ENCODE results near the gene LURAP1L. TPM values are rescaled to one million over a fixed set of nuclear protein-coding genes. Genes with fewer than 3 reads are reported as not detected.
A peak's percentile ranks its signal among the peaks of the same experiment; 100 is the strongest.

LURAP1L gene
- total RNA-seq, 1 experiment from 2014 or later: 0.13 TPM

DNA sequence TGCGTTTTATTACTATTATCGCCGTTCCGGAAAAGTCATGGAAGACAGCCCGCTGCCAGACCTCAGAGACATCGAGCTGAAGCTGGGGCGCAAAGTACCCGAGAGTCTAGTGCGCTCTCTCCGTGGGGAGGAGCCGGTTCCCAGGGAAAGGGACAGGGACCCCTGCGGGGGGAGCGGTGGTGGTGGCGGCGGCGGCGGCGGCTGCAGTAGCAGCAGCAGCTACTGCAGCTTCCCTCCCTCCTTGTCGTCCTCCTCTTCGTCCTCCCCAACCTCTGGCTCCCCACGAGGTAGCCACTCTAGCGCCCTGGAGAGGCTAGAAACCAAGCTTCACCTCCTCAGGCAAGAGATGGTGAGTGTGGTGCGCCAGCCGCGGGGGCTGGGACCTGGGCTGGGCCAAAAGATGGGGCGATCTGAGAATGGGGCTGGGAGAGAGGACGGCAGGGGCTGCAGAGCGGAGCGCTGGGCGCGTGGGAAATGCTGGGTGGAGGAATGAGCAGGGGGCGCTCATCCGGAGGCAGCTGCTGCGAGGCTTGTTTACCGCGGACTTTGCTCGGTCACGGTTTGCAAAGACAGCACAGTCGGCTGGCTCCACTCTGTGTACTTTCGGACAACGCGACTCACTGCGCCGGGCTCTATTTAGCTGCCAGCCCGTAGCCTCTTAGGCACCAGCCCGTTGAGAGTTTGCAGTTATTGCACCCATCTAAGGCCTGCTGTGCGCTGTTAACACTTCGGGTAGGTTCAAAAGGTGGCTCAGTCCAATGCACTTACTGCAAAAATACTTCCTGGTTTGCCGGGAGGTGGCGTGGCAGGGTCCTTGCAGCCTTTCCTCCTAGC, 1.1 kb downstream of the LURAP1L start:
- Mint-ChIP-seq H3K9me3 (no peaks in the 10 kb centered on the region; a peak in 1 of 5 replicates), H3K27ac (peak overlapping the region in 1 of 3 experiments; percentile 72; a peak in 1 of 7 replicates), H3K27me3 (ENCODE audit: low read depth) (peaks cover 30% of the 10 kb centered on the region), H3K4me3 (peak overlapping the region; percentile 76 to 98), H3K36me3 (ENCODE audit: insufficient read depth in 1 of 3, low read depth in 3 of 3) (no peaks in the 10 kb centered on the region), H3K4me1 (peaks cover 6 to 12% of the 10 kb centered on the region in 2 experiments; a peak in 3 of 4 replicates)
- H3K9ac ChIP-seq (ENCODE audit: extremely low read depth, insufficient read length, low read length): no peak overlapping the region
- no peaks in the 10 kb centered on the region for H3K4me1 ChIP-seq (ENCODE audit: insufficient read depth, low read length)
- H2AK5ac ChIP-seq (ENCODE audit: insufficient read length, low read length): no peak overlapping the region
- no peak overlapping the region for H4K91ac ChIP-seq (ENCODE audit: insufficient read length, low read depth, low read length)
- H3T11ph ChIP-seq (ENCODE audit: low read length): no peak overlapping the region
- H3K27ac ChIP-seq (ENCODE audit: insufficient read length, low read depth, low read length): no peak overlapping the region
- H3K79me2 ChIP-seq (ENCODE audit: insufficient read depth, low read length): no peaks in the 10 kb centered on the region
- no peak overlapping the region; the same call in 1 of the 2 replicates for H3K14ac ChIP-seq (ENCODE audit: insufficient read depth, low read length)
- no peaks in the 10 kb centered on the region for H3K9me3 ChIP-seq (ENCODE audit: control insufficient read depth, low read depth, low read length)
- H3K23ac ChIP-seq (ENCODE audit: insufficient read length, low read depth, low read length): no peak overlapping the region
- H4K5ac ChIP-seq (ENCODE audit: insufficient read length, low read depth, low read length): no peak overlapping the region
- H3K79me1 ChIP-seq (ENCODE audit: insufficient read depth, low read depth, low read length, poor library complexity, severe bottlenecking): no peaks in the 10 kb centered on the region
- H3K4ac ChIP-seq (ENCODE audit: low read depth, low read length): no peak overlapping the region
- no peak overlapping the region for H4K8ac ChIP-seq (replicated peaks; ENCODE audit: insufficient read length, low read depth, low read length)
- H2BK120ac ChIP-seq (ENCODE audit: low read depth, low read length, poor library complexity, severe bottlenecking): no peak overlapping the region
- H2BK12ac ChIP-seq (ENCODE audit: insufficient read length, low read depth, low read length): no peak overlapping the region
- DNase-seq: peak; percentile 88
- H2AFZ ChIP-seq (ENCODE audit: low read length): no peak overlapping the region
- no CpG with 5 or more reads among the region's 50 CpGs for WGBS (ENCODE audit: extremely low coverage, insufficient read length, low lambda C conversion rate)
- H3K4me2 ChIP-seq (ENCODE audit: insufficient read depth, insufficient read length, low read length): peak overlapping the region; percentile 89
- no peak overlapping the region for H2BK20ac ChIP-seq (ENCODE audit: low read depth, low read length, poor library complexity, severe bottlenecking)
- no peak overlapping the region for H2BK5ac ChIP-seq (ENCODE audit: insufficient read length, low read length)
- H2BK15ac ChIP-seq (ENCODE audit: low read depth, low read length): no peak overlapping the region
- no peaks in the 10 kb centered on the region for H3K27me3 ChIP-seq (ENCODE audit: insufficient read depth, low read length)
- TF ChIP-seq, protein P1, sequence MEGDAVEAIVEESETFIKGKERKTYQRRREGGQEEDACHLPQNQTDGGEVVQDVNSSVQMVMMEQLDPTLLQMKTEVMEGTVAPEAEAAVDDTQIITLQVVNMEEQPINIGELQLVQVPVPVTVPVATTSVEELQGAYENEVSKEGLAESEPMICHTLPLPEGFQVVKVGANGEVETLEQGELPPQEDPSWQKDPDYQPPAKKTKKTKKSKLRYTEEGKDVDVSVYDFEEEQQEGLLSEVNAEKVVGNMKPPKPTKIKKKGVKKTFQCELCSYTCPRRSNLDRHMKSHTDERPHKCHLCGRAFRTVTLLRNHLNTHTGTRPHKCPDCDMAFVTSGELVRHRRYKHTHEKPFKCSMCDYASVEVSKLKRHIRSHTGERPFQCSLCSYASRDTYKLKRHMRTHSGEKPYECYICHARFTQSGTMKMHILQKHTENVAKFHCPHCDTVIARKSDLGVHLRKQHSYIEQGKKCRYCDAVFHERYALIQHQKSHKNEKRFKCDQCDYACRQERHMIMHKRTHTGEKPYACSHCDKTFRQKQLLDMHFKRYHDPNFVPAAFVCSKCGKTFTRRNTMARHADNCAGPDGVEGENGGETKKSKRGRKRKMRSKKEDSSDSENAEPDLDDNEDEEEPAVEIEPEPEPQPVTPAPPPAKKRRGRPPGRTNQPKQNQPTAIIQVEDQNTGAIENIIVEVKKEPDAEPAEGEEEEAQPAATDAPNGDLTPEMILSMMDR (conservative IDR thresholded peaks at IDR 0.05): peak; percentile 53
- no peak overlapping the region for H3K18ac ChIP-seq (ENCODE audit: insufficient read length, low read depth, low read length)
- H3K23me2 ChIP-seq (ENCODE audit: insufficient read length, low read depth, low read length, poor library complexity, severe bottlenecking): peaks cover 15% of the 10 kb centered on the region
- no peak overlapping the region for H3K56ac ChIP-seq (ENCODE audit: insufficient read length, low read depth, low read length)
- H4K20me1 ChIP-seq (ENCODE audit: control insufficient read depth, insufficient read depth, insufficient read length): no peaks in the 10 kb centered on the region

Measured in H9 (cell line).